ENCODE measurements around the gene LRCH1. TPM values are rescaled to one million over a fixed set of nuclear protein-coding genes. Genes with fewer than 3 reads are reported as not detected.

The LRCH1 gene
- total RNA-seq, 1 experiment from 2014 or later, result 7.4 TPM

DNA sequence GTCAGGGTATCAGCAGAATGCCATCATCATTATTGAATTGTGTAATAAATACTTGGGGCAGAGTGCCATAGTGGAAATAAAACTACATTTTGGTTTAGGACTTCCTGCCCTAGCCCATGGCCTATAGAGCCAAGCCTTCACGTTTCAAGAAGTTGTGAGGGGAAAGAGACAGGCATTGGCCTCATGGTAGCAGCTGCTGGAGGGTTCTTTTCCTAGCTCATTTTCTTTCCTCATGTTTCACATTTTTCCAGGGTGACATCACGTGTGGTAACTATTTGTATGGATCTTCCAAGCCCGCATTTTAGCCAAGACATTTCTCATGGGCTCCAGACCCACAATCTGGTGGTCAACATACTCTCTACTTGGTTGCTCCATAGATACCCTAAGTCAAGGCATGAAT lies 80.4 kb downstream of the LRCH1 start:
- peak; percentile 79 for DNase-seq (ENCODE audit: low read depth)

GRCh38 chr13:46636451-46636850 lies 83.5 kb downstream of the LRCH1 start:
- no peak for DNase-seq (ENCODE audit: low read depth)

- DNase-seq (ENCODE audit: low read depth), result no peak
These were observed 84.2 kb downstream of the LRCH1 start for GRCh38 chr13:46637213-46637612.

GRCh38 chr13:46638262-46638661 lies 85.3 kb downstream of the LRCH1 start:
- DNase-seq (ENCODE audit: low read depth), result no peak

DNA sequence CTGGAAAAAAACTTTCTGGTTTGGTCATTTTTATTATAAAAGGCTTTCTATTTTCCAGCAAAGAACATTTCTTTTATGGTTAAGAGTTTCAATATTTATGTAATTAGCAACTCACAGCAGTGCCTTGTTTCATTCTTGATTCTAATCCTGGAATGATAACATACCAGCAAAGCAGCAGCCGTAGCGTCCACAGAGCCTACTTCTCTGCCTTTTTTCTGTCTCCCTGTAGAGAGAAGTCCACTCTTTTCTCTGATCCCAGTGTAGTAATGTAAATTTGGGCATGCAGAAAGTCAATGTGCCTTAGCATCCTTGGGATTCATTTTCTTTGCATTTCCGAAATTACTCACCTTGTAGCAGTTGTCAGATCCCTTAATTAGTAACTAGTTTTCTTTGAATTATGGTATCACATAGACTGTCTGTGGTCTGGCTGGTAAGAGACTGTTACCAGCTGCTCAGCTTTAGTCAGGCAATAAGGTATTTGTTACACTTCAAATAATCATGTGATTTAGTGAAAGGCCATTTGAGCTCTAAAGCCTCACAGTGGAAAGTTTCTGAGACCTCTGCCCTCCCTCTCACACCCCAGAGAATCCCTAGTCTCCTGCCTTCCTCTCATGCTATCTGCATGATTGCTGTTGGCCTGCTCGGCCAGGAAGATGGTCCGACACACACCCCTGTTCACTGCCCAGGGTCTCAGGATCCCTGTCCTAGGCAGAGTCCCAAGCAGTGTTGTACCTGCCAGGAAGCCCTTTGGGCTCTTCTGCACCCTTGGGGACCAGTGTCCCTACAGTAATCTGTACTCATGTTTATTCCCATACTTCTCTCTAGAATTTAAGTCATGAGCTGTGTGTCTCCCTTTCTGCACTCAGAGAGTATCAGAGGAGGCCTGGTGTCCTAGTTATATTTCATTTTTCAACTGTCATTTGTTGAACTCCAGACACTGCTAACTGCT lies 86.3 kb downstream of the LRCH1 start:
- DNase-seq (ENCODE audit: low read depth), result no peak

- peak; percentile 44 for DNase-seq (ENCODE audit: low read depth)
These were observed 87.9 kb downstream of the LRCH1 start for GRCh38 chr13:46640843-46641242.

GRCh38 chr13:46641274-46642081 lies 88.5 kb downstream of the LRCH1 start:
- no peak for DNase-seq (ENCODE audit: low read depth)

DNA sequence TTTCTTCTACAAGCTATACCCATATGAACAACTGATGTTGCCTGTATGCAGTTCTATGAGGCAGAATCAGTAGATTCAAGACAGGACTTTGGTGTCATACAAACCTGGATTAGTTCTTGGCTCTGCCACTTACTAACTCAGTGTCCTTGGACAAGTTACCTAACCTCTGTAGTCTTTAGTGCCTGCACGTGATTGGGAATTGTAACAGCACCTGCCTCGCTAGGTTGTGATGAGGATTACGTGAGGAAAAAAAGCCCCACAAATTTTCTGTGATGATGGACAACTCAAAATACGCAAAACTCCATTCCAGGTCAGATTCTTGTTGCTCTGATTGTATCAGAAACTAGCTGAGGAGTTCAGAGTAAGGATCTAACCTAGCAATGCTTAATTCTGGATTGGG lies 89.3 kb downstream of the LRCH1 start:
- no peak for DNase-seq (ENCODE audit: low read depth)

- no peak for DNase-seq (ENCODE audit: low read depth)
These were observed 90.3 kb downstream of the LRCH1 start for GRCh38 chr13:46643165-46643777.

DNA sequence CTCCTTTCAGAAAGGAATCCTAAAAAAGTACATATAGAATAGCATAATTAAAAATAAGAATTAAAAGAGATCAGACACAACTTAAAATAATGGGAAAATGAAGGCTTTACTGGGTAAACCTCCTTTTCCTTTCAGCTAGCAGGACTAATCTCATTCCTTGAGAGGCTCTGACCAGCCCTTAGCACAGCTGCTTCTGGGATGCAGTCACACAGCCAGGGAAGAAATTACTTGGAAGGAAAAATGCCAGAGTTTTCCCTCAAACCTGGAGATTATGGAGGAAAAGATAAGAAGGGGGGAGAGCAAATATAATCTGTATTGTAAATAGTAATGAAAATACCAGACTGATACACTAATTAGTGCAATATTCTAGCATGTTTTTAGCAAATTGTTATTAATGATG lies 91.8 kb downstream of the LRCH1 start:
- no peak for DNase-seq (ENCODE audit: low read depth)

GRCh38 chr13:46647512-46648065 lies 94.6 kb downstream of the LRCH1 start:
- no peak for DNase-seq (ENCODE audit: low read depth)

GRCh38 chr13:46648166-46648607 lies 95.2 kb downstream of the LRCH1 start:
- DNase-seq (ENCODE audit: low read depth), result peak; percentile 7

GRCh38 chr13:46649816-46650215 lies 96.8 kb downstream of the LRCH1 start:
- no peak for DNase-seq (ENCODE audit: low read depth)

GRCh38 chr13:46654951-46655350 lies 102.0 kb downstream of the LRCH1 start:
- DNase-seq (ENCODE audit: low read depth), result no peak

GRCh38 chr13:46655377-46656180 lies 102.6 kb downstream of the LRCH1 start:
- DNase-seq (ENCODE audit: low read depth), result no peak

- DNase-seq (ENCODE audit: low read depth), result no peak
These were observed 103.8 kb downstream of the LRCH1 start for GRCh38 chr13:46656786-46657185.

- DNase-seq (ENCODE audit: low read depth), result peak; percentile 8
These were observed 106.6 kb downstream of the LRCH1 start for GRCh38 chr13:46659413-46660065.

GRCh38 chr13:46660416-46660815 lies 107.4 kb downstream of the LRCH1 start:
- DNase-seq (ENCODE audit: low read depth), result no peak

DNA sequence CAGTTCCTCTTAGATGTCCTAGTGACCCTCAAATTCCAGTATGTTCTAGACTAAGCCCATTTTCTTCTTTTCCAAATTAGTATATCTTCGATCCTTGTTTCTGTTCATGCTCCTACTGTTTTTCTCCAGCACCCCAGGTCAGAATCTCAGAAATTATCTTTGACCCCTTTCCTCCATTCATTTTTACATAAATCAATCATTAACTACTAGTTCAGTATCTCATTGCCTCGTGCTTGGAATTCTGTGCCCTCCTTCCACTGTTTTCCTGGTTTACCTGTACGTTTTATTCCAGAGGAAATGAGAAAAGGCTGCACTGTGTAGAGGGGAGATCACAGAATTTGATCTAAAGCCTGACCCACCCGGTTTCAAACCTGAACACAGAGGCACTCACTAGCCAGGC lies 107.9 kb downstream of the LRCH1 start:
- no peak for DNase-seq (ENCODE audit: low read depth)

GRCh38 chr13:46662690-46663089 lies 109.7 kb downstream of the LRCH1 start:
- no peak for DNase-seq (ENCODE audit: low read depth)
